ENCODE measurements around the gene SCAPER.
A peak's percentile ranks its signal among the peaks of the same experiment; 100 is the strongest.
"Not testable (repeated sequence)": the region's sequence is repeated elsewhere in the genome, so short reads cannot be mapped to it uniquely, and the experiment has no call there.

SCAPER gene

DNA sequence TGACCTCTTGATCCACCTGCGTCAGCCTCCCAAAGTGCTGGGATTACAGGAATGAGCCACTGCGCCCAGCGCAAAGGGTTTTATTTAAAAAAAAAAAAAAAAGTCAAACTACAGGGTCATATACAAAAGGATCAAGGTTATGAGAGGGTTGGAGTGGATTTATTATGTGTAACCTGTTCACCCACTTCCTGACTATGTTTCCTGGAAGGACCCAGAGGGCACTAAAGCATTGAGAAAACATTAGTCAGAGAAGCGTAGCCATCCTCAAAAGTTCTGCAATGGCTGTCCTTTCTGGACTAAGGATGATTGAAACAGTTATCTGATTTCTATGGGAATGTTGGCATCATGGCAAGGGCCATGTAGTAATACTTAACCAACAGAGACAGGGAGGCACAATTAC is 7.3 kb upstream of the SCAPER start:
- DNase-seq = no peak

DNA sequence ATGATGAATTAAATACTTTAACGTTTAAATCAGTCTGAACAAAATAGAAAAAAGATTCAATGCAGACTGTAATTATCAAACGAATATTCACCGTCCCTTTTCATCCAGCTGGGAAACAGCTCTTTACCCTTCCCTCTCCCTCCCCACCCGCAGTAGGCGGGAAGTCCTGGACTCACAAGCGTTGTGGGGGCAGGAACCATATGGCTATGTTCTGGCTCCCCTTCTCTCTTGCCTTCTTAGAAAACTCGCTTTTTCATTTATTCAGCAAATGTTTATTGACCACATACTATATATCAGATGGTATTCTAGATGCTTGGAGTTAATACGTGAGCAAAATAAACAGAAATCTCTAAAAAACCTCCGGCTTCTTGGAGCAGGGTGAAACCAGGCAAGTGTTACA is 715 bp upstream of the SCAPER start:
- no peak for DNase-seq

DNA sequence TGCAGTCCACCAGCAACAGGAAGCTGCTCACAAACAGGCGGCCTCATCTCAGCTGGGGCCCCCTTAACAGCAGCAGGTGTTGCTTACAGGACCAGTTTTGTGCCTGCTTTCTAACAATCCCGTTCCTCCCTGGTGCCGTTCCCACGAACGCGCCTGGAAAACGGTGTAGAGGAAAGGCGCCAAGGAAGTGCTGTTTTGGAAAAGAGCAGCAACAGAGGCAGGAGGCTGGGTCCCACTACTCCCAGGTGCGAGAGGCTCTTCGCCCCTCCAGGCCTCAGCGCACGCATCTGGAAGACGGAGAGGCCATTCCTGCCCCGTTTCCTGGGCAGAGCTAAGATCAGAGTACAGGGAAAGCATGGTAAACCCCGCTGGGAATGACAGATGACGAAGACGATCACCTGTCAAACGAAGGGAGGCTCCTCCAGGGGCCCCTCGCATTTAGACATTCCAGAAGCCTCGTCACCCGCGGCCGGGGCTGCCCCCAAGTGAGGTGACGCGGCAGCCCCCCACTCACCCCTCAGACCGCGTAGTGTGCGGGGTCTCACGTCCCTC is 603 bp downstream of the SCAPER start:
- DNase-seq = peak; percentile 20

- peak; percentile 48 for DNase-seq
Measured at GRCh38 chr15:76903251-76903681, 1.9 kb downstream of the SCAPER start.

GRCh38 chr15:76901965-76902364 is 3.2 kb downstream of the SCAPER start:
- no peak for DNase-seq

- DNase-seq = not testable (repeated sequence)
Measured at GRCh38 chr15:76899931-76900310, 5.2 kb downstream of the SCAPER start.

DNA sequence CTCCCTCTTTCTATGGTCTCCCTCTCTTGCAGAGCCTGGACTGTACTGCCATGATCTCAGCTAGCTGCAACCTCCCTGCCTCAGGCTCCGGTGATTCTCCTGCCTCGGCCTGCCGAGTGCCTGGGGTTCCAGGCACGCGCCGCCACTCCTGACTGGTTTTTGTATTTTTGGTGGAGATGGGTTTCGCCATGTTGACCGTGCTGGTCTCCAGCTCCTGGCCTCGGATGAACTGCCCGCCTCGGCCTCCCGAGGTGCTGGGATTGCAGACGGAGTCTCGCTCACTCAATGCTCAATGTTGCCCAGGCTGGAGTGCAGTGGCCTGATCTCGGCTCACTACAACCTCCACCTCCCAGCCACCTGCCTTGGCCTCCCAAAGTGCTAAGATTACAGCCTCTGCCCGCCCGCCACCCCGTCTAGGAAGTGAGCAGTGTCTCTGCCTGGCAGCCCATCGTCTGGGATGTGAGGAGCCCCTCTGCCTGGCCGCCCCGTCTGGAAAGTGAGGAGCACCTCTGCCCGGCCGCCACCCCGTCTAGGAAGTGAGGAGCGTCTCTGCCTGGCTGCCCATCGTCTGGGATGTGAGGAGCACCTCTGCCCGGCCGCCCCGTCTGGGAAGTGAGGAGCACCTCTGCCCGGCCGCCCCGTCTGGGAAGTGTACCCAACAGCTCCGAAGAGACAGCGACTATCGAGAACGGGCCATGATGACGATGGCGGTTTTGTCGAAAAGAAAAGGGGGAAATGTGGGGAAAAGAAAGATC is 5.8 kb downstream of the SCAPER start:
- not testable (repeated sequence) for DNase-seq

DNA sequence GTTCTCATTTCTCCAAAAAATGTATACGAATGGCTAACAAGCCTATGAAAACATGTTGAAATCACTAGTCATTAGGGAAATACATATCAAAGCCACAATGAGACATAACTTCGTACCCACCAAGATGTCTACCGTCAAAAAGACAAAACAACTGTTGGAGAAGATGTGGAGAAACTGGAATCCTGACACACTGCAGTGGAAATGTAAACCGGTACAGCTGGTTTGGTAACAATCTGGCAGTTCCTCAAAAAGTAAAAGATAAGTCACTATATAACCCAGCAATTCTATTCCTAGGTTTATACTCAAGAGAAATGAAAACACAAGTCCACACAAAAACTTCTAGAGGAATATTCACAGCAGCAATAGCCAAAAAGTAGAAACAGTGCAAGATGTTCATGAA is 7.0 kb downstream of the SCAPER start:
- DNase-seq = no peak

DNA sequence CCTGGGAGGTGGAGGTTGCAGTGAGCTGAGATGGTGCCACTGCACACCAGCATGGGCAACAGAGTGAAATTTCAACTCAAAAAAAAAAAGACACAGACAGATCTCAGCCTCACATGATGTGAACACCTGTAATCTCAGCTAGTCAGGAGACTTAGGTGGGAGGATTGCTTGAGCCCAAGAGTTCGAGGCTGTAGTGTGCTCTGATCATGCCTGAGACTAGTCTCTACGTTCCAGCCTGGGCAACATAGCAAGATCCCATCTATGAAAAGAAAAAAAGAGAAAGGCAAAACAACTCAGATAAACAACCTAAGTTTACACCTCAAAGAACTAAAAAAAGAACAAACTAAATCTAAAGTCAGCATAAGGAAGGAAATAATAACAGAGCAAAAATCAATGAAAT is 11.0 kb downstream of the SCAPER start:
- DNase-seq = no peak

DNA sequence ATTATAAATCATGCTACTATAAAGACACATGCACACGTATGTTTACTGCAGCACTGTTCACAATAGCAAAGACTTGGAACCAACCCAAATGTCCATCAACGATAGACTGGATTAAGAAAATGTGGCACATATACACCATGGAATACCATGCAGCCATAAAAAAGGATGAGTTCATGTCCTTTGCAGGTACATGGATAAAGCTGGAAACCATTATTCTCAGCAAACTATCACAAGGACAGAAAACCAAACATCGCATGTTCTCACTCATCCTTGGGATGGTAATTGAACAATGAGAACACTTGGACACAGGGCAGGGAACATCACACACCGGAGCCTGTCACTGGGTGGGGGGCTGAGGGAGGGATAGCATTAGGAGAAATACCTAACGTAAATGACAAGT is 12.3 kb downstream of the SCAPER start:
- not testable (repeated sequence) for DNase-seq

GRCh38 chr15:76887280-76888141 is 17.6 kb downstream of the SCAPER start:
- DNase-seq = not testable (repeated sequence)

GRCh38 chr15:76885212-76885611 is 19.9 kb downstream of the SCAPER start:
- no peak for DNase-seq

DNA sequence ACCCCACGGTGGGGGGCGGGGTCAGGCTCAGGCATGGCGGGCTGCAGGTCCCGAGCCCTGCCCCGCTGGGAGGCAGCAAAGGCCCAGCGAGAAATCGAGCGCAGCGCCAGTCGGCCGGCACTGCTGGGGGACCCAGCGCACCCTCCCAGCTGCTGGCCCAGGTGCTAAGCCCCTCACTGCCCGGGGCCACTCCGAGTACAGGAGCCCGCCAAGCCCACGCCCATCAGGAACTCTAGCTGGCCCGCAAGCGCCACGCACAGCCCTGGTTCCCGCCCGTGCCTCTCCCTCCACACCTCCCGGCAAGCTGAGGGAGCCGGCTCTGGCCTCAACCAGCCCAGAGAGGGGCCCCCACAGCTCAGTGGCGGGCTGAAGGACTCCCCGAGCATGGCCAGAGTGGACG is 29.2 kb downstream of the SCAPER start:
- DNase-seq = no peak

DNA sequence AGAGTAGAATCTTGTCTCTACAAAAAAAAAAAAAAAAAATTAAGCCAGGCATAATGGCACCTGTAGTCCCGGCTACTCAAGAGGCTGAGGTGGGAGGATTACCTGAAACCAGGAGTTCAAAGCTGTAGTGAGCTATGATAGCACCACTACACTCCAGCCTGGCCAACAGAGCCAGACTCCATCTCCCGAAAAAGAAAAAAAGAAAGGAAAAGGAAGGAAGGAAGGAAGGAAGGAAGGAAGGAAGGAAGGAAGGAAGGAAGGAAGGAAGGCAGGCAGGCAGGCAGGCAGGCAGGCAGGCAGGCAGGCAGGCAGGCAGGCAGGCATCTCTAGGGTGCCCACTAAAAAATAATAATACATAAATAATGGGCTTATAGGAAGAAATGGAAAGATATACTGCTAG is 32.1 kb downstream of the SCAPER start:
- not testable (repeated sequence) for DNase-seq

GRCh38 chr15:76871930-76872329 is 33.2 kb downstream of the SCAPER start:
- DNase-seq = no peak

DNA sequence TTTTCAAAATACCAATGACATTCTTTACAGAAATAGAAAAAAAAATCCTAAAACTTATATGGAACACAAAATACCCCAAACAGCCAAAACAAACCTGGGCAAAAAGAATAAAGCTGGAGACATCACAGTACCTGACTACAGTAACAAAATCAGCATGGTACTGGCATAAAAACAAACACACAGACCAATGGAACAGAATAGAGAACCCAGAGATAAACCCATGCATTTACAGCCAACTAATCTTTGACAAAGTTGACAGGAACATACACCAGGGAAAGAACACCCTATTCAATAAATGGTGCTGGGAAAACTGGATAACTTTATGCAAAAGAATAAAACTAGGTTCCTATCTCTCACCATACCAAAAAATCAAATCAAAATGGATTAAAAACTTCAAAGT is 36.4 kb downstream of the SCAPER start:
- no peak for DNase-seq

DNA sequence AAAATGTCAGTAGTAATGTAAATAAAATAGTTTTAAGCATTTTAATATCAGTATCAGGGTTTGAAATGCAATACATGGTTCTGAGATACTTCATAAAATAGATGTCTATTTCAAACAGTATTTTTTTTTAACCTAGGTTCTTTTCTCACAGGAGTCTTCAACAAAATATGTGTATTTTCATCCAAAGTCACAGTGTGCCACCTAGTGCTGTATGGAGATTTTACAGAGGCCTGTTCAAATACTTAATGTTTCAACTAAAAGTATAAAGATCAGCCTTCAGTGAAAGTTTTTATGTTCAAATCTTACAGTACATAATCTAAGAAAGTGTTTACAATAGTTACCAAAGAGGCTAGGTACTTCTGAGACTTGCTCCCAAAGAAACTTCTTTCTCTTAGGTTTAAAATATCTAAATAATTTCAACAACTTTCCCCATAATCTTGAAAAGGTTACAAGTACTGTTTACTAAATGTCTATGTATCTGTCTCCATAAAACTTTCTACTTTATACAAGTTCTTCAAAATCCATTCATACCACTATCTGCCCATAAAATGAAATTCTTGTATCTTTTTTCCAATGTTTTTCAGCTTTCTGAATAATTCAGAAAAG is 38.3 kb downstream of the SCAPER start:
- DNase-seq = peak; percentile 6

DNA sequence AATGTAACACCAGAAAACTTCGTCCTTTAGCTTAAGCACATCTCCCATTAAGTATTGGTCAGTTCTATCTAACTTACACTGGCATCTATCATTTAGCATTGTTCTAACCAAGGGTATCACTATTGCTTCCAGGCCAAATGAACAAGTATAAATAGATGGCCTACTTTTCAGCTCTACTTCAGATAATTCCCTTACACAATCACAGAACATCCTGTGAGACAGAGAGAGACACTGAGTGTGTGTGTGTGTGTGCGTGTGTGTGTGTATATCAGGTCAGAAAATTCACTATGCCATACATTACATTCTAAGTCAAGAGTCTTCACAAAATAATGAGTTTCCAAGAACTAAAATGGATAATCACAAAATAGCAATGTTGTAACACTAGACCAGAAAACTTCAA is 39.1 kb downstream of the SCAPER start:
- DNase-seq = no peak

- DNase-seq = no peak
Measured at GRCh38 chr15:76865548-76865991, 39.6 kb downstream of the SCAPER start.

GRCh38 chr15:76864586-76864985 is 40.6 kb downstream of the SCAPER start:
- DNase-seq = no peak

- DNase-seq = no peak
Measured at GRCh38 chr15:76863693-76864092, 41.4 kb downstream of the SCAPER start.

GRCh38 chr15:76863123-76863522 is 42.0 kb downstream of the SCAPER start:
- no peak for DNase-seq

GRCh38 chr15:76861815-76862397 is 43.2 kb downstream of the SCAPER start:
- DNase-seq = no peak
